ENCODE data around the gene PHF19.

The PHF19 gene

GRCh38 chr9:120882935-120883607 lies 6.1 kb upstream of the PHF19 start:
- TF ChIP-seq CTCF (IDR thresholded peaks at IDR 0.05) = no peak
- TF ChIP-seq ZFX (IDR thresholded peaks at IDR 0.05; ENCODE audit: borderline replicate concordance) = no peak
- H3K27ac ChIP-seq = no peak overlapping the region

GRCh38 chr9:120879446-120879845 lies 2.5 kb upstream of the PHF19 start:
- no peak for TF ChIP-seq ZFX (IDR thresholded peaks at IDR 0.05; ENCODE audit: borderline replicate concordance)
- TF ChIP-seq CTCF (IDR thresholded peaks at IDR 0.05) = no peak
- H3K27ac ChIP-seq = no peak overlapping the region

GRCh38 chr9:120878188-120879130 lies 1.5 kb upstream of the PHF19 start:
- peak overlapping the region; percentile 58 for H3K27ac ChIP-seq
- no peak for TF ChIP-seq CTCF (IDR thresholded peaks at IDR 0.05)
- TF ChIP-seq ZFX (IDR thresholded peaks at IDR 0.05; ENCODE audit: borderline replicate concordance) = no peak

GRCh38 chr9:120877276-120878034 lies 467 bp upstream of the PHF19 start:
- TF ChIP-seq ZFX (IDR thresholded peaks at IDR 0.05; ENCODE audit: borderline replicate concordance) (no peak), CTCF (IDR thresholded peaks at IDR 0.05) (peak; percentile 42)
- peak overlapping the region; percentile 58 for H3K27ac ChIP-seq

GRCh38 chr9:120875954-120876841 lies 790 bp downstream of the PHF19 start:
- TF ChIP-seq CTCF (IDR thresholded peaks at IDR 0.05) (no peak), ZFX (IDR thresholded peaks at IDR 0.05; ENCODE audit: borderline replicate concordance) (no peak)
- H3K27ac ChIP-seq = peak overlapping the region; percentile 58

GRCh38 chr9:120875643-120875953 lies 1.4 kb downstream of the PHF19 start:
- H3K27ac ChIP-seq = peak overlapping the region; percentile 58
- TF ChIP-seq CTCF (IDR thresholded peaks at IDR 0.05) (no peak), ZFX (IDR thresholded peaks at IDR 0.05; ENCODE audit: borderline replicate concordance) (no peak)

Data from 22Rv1 (cell line).